MCF 10A (cell line): ENCODE data around the gene DAB1. TPM values are rescaled to one million over a fixed set of nuclear protein-coding genes. Genes with fewer than 3 reads are reported as not detected.

Source experiments
- BruUV-seq: library from RNA; stranded (reverse); fragments of 400-500 nt; replicated peaks from 2 replicates; lab custom pipeline; 2021; lab: Mats Ljungman, UMichigan
- CTCF ChIA-PET: fragments of 300-600 bp; sonication (Branson Sonifier 250); formaldehyde crosslinking; extraction: SDS; loops from one replicate; lab custom pipeline; 2021; ENCODE audit warnings: antibody characterized with exemption, inconsistent platforms; lab: Yijun Ruan, JAX
- POLR2A ChIA-PET: fragments of 300-600, 350-650 bp; sonication (Branson Sonifier 250); formaldehyde crosslinking; extraction: SDS; loops from one replicate; lab custom pipeline; 2020; ENCODE audit warnings: antibody characterized with exemption, inconsistent platforms; lab: Yijun Ruan, JAX
- DNase-seq: peaks from one replicate; pipeline ENCODE4 v3.0.0-alpha.2; 2018; ENCODE audit not compliant: unreplicated experiment
- H3K27ac Mint-ChIP-seq: one replicate; pipeline ENCODE4 v1.8.0; 2022; ENCODE audit warnings: mild to moderate bottlenecking, low read depth, mixed read lengths; ENCODE audit not compliant: unreplicated experiment
- H3K27me3 Mint-ChIP-seq: one replicate; pipeline ENCODE4 v1.8.0; 2022; ENCODE audit warnings: mixed read lengths; ENCODE audit not compliant: insufficient read depth, unreplicated experiment
- H3K36me3 Mint-ChIP-seq: one replicate; pipeline ENCODE4 v1.8.0; 2022; ENCODE audit warnings: mild to moderate bottlenecking, moderate library complexity, mixed read lengths; ENCODE audit not compliant: insufficient read depth, unreplicated experiment
- H3K4me1 Mint-ChIP-seq: one replicate; pipeline ENCODE4 v1.8.0; 2022; ENCODE audit warnings: mixed read lengths; ENCODE audit not compliant: insufficient read depth, unreplicated experiment
- H3K4me3 Mint-ChIP-seq: one replicate; pipeline ENCODE4 v1.8.0; 2022; ENCODE audit warnings: mild to moderate bottlenecking, moderate library complexity, mixed read lengths; ENCODE audit not compliant: unreplicated experiment
- H3K9me3 Mint-ChIP-seq: one replicate; pipeline ENCODE4 v1.8.0; 2022; ENCODE audit warnings: mixed read lengths; ENCODE audit not compliant: unreplicated experiment
- CTCF ChIP-seq: fragments of 200-600 bp; IDR thresholded peaks from one replicate; pipeline ENCODE4 v1.8.0; 2022; ENCODE audit warnings: antibody characterized with exemption, mild to moderate bottlenecking; ENCODE audit not compliant: unreplicated experiment
- intact Hi-C: fragments of 100-400 bp; cut with micrococcal nuclease; formaldehyde crosslinking; loops from 2 replicates; pipeline ENCODE4 v1.14.1; 2022
- total RNA-seq: library from RNA; stranded (reverse); gene quantifications from 2 replicates; pipeline ENCODE4 v1.2.3, GENCODE V29; 2022

The DAB1 gene
- total RNA-seq, 1 experiment from 2014 or later = not detected

GRCh38 chr1:57048856-57049255 lies 375.0 kb downstream of the DAB1 start:
- H3K4me3 Mint-ChIP-seq = no peak overlapping the region
- no TSS peak for BruUV-seq
- TF ChIP-seq CTCF = no peak
- POLR2A ChIA-PET = interaction anchor here (0.6 kb wide), 1 partner anchor 548 kb away, joined by 3 read pairs; no protein-coding TSS in a partner anchor
- H3K9me3 Mint-ChIP-seq = no peaks in the 10 kb centered on the region
- CTCF ChIA-PET = no interaction called here
- H3K27me3 Mint-ChIP-seq = peaks cover 38% of the 10 kb centered on the region
- DNase-seq = no peak
- H3K4me1 Mint-ChIP-seq = no peaks in the 10 kb centered on the region
- H3K27ac Mint-ChIP-seq = no peak overlapping the region
- no peaks in the 10 kb centered on the region for H3K36me3 Mint-ChIP-seq
- intact Hi-C loops = no loop called here

GRCh38 chr1:57046462-57046861 lies 377.4 kb downstream of the DAB1 start:
- POLR2A ChIA-PET = no interaction called here
- H3K36me3 Mint-ChIP-seq = no peaks in the 10 kb centered on the region
- intact Hi-C loops = no loop called here
- peaks cover 34% of the 10 kb centered on the region for H3K27me3 Mint-ChIP-seq
- BruUV-seq = no TSS peak
- no peak for TF ChIP-seq CTCF
- no peaks in the 10 kb centered on the region for H3K9me3 Mint-ChIP-seq
- H3K27ac Mint-ChIP-seq = no peak overlapping the region
- H3K4me1 Mint-ChIP-seq = no peaks in the 10 kb centered on the region
- CTCF ChIA-PET = interaction anchor here (0.6 kb wide), 1 partner anchor 115 kb away, joined by 3 read pairs; no protein-coding TSS in a partner anchor
- H3K4me3 Mint-ChIP-seq = no peak overlapping the region
- no peak for DNase-seq

DNA sequence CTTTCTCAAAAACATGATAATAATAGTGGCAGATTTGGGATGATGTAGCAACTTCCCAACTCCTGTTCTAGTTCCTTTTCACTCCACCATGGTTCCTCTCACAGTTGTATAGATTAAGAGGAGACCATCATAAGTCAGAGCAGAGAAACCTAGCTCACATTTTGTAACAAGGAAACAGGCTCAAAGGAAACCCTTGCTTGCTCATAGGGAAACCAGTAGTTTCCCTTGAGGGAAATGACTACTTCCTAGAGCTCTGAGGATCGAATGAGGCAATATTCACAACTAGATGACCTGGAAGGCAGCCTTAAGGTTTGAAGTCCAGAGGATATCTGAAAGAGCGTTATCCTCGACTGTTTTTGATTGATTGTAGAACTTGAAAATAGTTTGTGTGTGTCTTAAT lies 382.0 kb downstream of the DAB1 start:
- TF ChIP-seq CTCF = no peak
- Mint-ChIP-seq H3K27me3 (no peaks in the 10 kb centered on the region), H3K27ac (no peak overlapping the region), H3K36me3 (no peaks in the 10 kb centered on the region), H3K9me3 (no peaks in the 10 kb centered on the region), H3K4me3 (no peak overlapping the region), H3K4me1 (no peaks in the 10 kb centered on the region)
- intact Hi-C loops = no loop called here
- no peak for DNase-seq
- BruUV-seq = no TSS peak
- POLR2A ChIA-PET = no interaction called here
- CTCF ChIA-PET = no interaction called here

DNA sequence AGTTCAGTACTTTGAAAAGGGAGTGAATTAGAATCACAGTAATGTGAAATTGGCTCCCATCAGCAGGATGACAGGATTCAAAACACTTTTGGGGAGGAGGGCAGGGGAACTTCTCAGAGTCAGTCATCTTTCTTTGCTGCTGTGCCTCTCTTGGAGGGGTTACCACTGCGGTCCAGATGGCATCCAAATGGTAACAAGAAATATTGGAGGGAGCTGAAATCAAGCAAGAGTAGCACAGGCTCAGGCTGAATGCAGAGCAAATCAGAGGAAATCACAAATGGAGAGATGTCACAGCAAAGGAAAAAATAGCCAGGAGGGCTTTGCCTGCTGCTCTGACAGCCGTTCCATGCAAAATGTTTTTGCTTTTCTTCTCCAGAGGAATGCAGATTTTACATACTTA lies 383.0 kb downstream of the DAB1 start:
- H3K9me3 Mint-ChIP-seq = peaks cover 7% of the 10 kb centered on the region
- no peaks in the 10 kb centered on the region for H3K4me1 Mint-ChIP-seq
- no peak overlapping the region for H3K27ac Mint-ChIP-seq
- intact Hi-C loops = no loop called here
- H3K27me3 Mint-ChIP-seq = no peaks in the 10 kb centered on the region
- CTCF ChIA-PET = no interaction called here
- no peak overlapping the region for H3K4me3 Mint-ChIP-seq
- H3K36me3 Mint-ChIP-seq = no peaks in the 10 kb centered on the region
- no TSS peak for BruUV-seq
- POLR2A ChIA-PET = no interaction called here
- no peak for TF ChIP-seq CTCF
- no peak for DNase-seq
